Naive thymus-derived CD4-positive, alpha-beta T cell (primary cell): Measurements from ENCODE around the gene FRAT2. TPM values are rescaled to one million over a fixed set of nuclear protein-coding genes. Genes with fewer than 3 reads are reported as not detected.
A peak's percentile ranks its signal among the peaks of the same experiment; 100 is the strongest.

Source experiments
- ATAC-seq: fragments of 150-1000 bp; cut with Tn5 transposase; 2 replicates; pipeline ENCODE4 v1.10.0; 2021; ENCODE audit warnings: mild to moderate bottlenecking, moderate library complexity
- CTCF ChIA-PET: fragments of 350-600 bp; sonication (Branson Sonifier 250); formaldehyde crosslinking; loops from one replicate; lab custom pipeline; 2021; ENCODE audit warnings: antibody characterized with exemption; lab: Charles Lee
- POLR2A ChIA-PET: fragments of 350-600 bp; sonication (Branson Sonifier 250); formaldehyde crosslinking; loops from one replicate; lab custom pipeline; 2021; ENCODE audit warnings: antibody characterized with exemption, inconsistent platforms; lab: Charles Lee
- DNase-seq, 9 donors: peaks; one replicate each; pipeline versions ENCODE4 v3.0.0 to v3.0.0-alpha.2; 2020 to 2022; ENCODE audit warnings: mixed read lengths in 1 of 9
- H3K27ac ChIP-seq: one replicate; pipeline ENCODE4 v1.7.0; 2013; ENCODE audit warnings: mild to moderate bottlenecking, low read depth, low read length, moderate library complexity
- H3K27me3 ChIP-seq, 2 donors: one replicate each; pipeline ENCODE4 v1.7.0; 2013; ENCODE audit warnings: low read length in 2 of 2, mild to moderate bottlenecking in 2 of 2, moderate library complexity in 2 of 2; ENCODE audit not compliant: control insufficient read depth in 2 of 2, insufficient read depth in 2 of 2
- H3K36me3 ChIP-seq, 3 experiments: 1 replicate in 2 of 3; 2 replicates in 1 of 3; pipeline ENCODE4 v1.7.0; 2013; ENCODE audit warnings: low read length in 3 of 3, mild to moderate bottlenecking in 3 of 3, moderate library complexity in 1 of 3; ENCODE audit not compliant: insufficient read depth in 3 of 3, control insufficient read depth in 2 of 3
- H3K4me1 ChIP-seq, 2 donors: one replicate each; pipeline ENCODE4 v1.7.0; 2013; ENCODE audit warnings: low read length in 2 of 2, mild to moderate bottlenecking in 2 of 2, moderate library complexity in 1 of 2; ENCODE audit not compliant: control insufficient read depth in 2 of 2, insufficient read depth in 2 of 2
- H3K4me3 ChIP-seq: 2 replicates; pipeline ENCODE4 v1.7.0; 2013; ENCODE audit warnings: mild to moderate bottlenecking, low read length
- H3K9me3 ChIP-seq, 3 experiments: 1 replicate in 2 of 3; 2 replicates in 1 of 3; pipeline ENCODE4 v1.7.0; 2013; ENCODE audit warnings: low read length in 3 of 3; ENCODE audit not compliant: control insufficient read depth in 2 of 3
- H3K27ac Mint-ChIP-seq, 9 donors: one replicate each; pipeline ENCODE4 v1.8.0; 2020 to 2022; ENCODE audit warnings: mixed read lengths in 9 of 9, mild to moderate bottlenecking in 8 of 9, moderate library complexity in 5 of 9, inconsistent platforms in 2 of 9
- H3K27me3 Mint-ChIP-seq, 5 donors: one replicate each; pipeline ENCODE4 v1.8.0; 2021 to 2022; ENCODE audit warnings: mixed read lengths in 5 of 5, mild to moderate bottlenecking in 1 of 5
- H3K36me3 Mint-ChIP-seq, 5 donors: one replicate each; pipeline ENCODE4 v1.8.0; 2020 to 2022; ENCODE audit warnings: mixed read lengths in 5 of 5, mild to moderate bottlenecking in 3 of 5, inconsistent platforms in 1 of 5
- H3K4me1 Mint-ChIP-seq, 7 donors: one replicate each; pipeline ENCODE4 v1.8.0; 2020 to 2022; ENCODE audit warnings: mixed read lengths in 7 of 7, mild to moderate bottlenecking in 3 of 7, inconsistent platforms in 1 of 7
- H3K4me3 Mint-ChIP-seq, 10 donors: one replicate each; pipeline ENCODE4 v1.8.0; 2020 to 2022; ENCODE audit warnings: mild to moderate bottlenecking in 10 of 10, mixed read lengths in 10 of 10, moderate library complexity in 6 of 10, inconsistent platforms in 2 of 10
- H3K9me3 Mint-ChIP-seq, 11 donors: one replicate each; pipeline ENCODE4 v1.8.0; 2020 to 2022; ENCODE audit warnings: mixed read lengths in 11 of 11, mild to moderate bottlenecking in 4 of 11, inconsistent platforms in 1 of 11, moderate library complexity in 1 of 11
- intact Hi-C, 2 donors: fragments of 100-400 bp; cut with micrococcal nuclease; formaldehyde crosslinking; loops; one replicate each; pipeline ENCODE4 v1.15.1; 2023
- polyA plus RNA-seq, 2 donors: library from polyadenylated mRNA; unstranded; fragments of 300-500 nt; fragmentation: Illumina TruSeq; gene quantifications; one replicate each; pipeline ENCODE4 v1.2.3, GENCODE V29; 2021
- total RNA-seq, 6 experiments: library from RNA in 5 of 6; stranded (reverse) in 5 of 6; gene quantifications; 1 replicate in 5 of 6; 2 replicates in 1 of 6; pipeline ENCODE4 v1.2.3 and lab custom pipeline; 2021 to 2026

The FRAT2 gene
- total and polyA plus RNA-seq, 7 experiments from 2014 or later, result 9.3 to 39.7 (median 27.2) TPM

DNA sequence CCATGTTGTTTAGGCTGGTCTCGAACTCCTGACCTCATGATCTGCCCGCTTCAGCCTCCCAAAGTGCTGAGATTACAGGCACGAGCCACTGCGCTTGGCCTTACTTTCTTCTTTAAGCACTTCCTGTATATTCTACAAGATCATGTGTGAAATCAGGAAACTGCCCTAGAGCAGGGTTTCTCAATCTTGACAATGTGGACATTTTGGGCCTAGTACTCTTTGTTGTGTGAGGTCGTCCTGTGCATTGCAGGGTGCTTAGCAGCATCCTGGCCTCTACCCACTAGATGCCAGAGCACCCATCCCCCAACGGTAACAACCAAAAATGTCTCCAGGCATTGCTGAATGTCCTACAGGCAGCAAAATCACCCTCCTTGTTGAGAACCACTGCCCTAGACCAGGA, 41.9 kb upstream of the FRAT2 start:
- peaks cover 0 to 64% (median 6%) of the 10 kb centered on the region in 3 experiments for H3K36me3 ChIP-seq
- no peak overlapping the region for H3K4me3 ChIP-seq
- peaks cover 2 to 28% (median 20%) of the 10 kb centered on the region in 5 donors for H3K36me3 Mint-ChIP-seq
- H3K4me1 ChIP-seq, result no peaks in the 10 kb centered on the region
- ATAC-seq, result peak; percentile 40
- no peaks in the 10 kb centered on the region for H3K9me3 Mint-ChIP-seq
- H3K27me3 ChIP-seq, result no peaks in the 10 kb centered on the region
- intact Hi-C loops, result no loop called here
- POLR2A ChIA-PET, result no interaction called here
- H3K4me3 Mint-ChIP-seq, result no peak overlapping the region
- no peak overlapping the region for H3K27ac ChIP-seq
- DNase-seq, result no peak
- no peaks in the 10 kb centered on the region for H3K9me3 ChIP-seq
- CTCF ChIA-PET, result interaction anchor here (0.6 kb wide), 1 partner anchor 146 kb away, joined by 3 read pairs; no protein-coding TSS in a partner anchor
- no peaks in the 10 kb centered on the region for H3K27me3 Mint-ChIP-seq
- peak overlapping the region in 1 of 9 donors; percentile 38 for H3K27ac Mint-ChIP-seq
- peaks cover 0 to 4% (median 0%) of the 10 kb centered on the region in 7 donors for H3K4me1 Mint-ChIP-seq

DNA sequence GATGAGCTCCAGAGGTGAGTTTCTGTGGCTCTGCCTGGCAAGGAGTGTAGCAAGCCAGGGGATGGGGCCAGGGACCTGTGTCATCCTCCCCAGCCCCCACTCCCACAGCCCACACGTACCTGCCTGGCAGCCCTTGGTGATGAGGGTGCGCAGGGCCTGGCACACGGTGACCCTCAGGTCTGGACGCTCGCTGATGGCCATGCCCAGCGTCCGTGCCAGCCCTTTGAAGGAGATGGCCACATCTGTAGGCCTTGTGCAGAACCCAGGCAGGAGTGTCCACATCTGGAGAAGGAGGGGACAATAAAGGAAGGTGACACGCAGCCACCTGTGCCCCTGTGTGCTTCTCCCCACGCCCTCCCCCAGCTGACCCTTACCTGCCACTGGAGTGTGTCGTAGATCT, 38.9 kb upstream of the FRAT2 start:
- Histone ChIP-seq H3K4me1 (no peaks in the 10 kb centered on the region), H3K27ac (no peak overlapping the region), H3K27me3 (no peaks in the 10 kb centered on the region), H3K9me3 (no peaks in the 10 kb centered on the region), H3K36me3 (peaks cover 0 to 71% (median 6%) of the 10 kb centered on the region in 3 experiments), H3K4me3 (no peak overlapping the region)
- Mint-ChIP-seq H3K27me3 (no peaks in the 10 kb centered on the region), H3K4me1 (peaks cover 0 to 4% (median 0%) of the 10 kb centered on the region in 7 donors), H3K27ac (no peak overlapping the region), H3K36me3 (peaks cover 4 to 36% (median 19%) of the 10 kb centered on the region in 5 donors), H3K4me3 (no peak overlapping the region), H3K9me3 (no peaks in the 10 kb centered on the region)
- POLR2A ChIA-PET, result no interaction called here
- intact Hi-C loops, result no loop called here
- DNase-seq (no peak), ATAC-seq (no peak)
- CTCF ChIA-PET, result interaction anchor here (0.6 kb wide), 1 partner anchor 28 kb away, joined by 3 read pairs; the partner anchor contains the start of gene RRP12

DNA sequence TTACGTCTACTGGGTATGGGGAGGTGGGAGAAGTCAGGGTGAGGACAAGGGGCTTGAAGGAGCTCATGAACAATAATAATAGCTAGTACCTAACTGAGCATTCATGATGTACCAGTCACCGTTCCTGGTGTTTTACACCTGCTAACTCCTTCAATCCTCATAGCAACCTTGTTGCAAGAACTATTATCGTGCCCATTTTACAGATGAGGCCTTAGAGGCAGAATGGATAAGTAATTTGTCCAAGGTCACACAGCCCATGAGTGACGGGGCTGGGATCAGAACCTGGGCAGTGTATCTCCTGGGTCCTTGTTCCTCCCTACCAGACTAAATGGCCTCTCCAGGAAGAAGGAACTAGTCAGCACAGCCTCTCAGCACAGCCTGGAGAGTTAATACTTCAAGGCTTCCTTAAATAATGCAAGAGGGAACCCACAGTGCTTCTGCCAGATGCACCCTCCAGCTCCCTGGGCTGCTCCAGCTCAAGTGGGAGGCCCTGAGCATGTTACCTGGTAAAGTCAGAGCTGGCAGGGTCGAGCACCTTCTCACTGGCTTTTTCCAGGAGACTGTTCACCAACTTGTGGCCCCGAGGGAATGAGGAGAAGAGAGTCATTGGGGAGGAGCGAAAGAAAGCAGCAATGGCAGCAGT, 37.8 kb upstream of the FRAT2 start:
- H3K36me3 ChIP-seq, result peaks cover 0 to 70% (median 6%) of the 10 kb centered on the region in 3 experiments
- no peaks in the 10 kb centered on the region for H3K4me1 ChIP-seq
- ChIA-PET CTCF (no interaction called here), POLR2A (no interaction called here)
- Mint-ChIP-seq H3K4me3 (no peak overlapping the region), H3K4me1 (peaks cover 0 to 4% (median 0%) of the 10 kb centered on the region in 7 donors), H3K9me3 (no peaks in the 10 kb centered on the region), H3K27me3 (no peaks in the 10 kb centered on the region), H3K27ac (no peak overlapping the region), H3K36me3 (peaks cover 4 to 35% (median 13%) of the 10 kb centered on the region in 5 donors)
- H3K27ac ChIP-seq, result no peak overlapping the region
- H3K9me3 ChIP-seq, result no peaks in the 10 kb centered on the region
- DNase-seq, result no peak
- intact Hi-C loops, result no loop called here
- no peaks in the 10 kb centered on the region for H3K27me3 ChIP-seq
- no peak overlapping the region for H3K4me3 ChIP-seq
- ATAC-seq, result peak; percentile 18

DNA sequence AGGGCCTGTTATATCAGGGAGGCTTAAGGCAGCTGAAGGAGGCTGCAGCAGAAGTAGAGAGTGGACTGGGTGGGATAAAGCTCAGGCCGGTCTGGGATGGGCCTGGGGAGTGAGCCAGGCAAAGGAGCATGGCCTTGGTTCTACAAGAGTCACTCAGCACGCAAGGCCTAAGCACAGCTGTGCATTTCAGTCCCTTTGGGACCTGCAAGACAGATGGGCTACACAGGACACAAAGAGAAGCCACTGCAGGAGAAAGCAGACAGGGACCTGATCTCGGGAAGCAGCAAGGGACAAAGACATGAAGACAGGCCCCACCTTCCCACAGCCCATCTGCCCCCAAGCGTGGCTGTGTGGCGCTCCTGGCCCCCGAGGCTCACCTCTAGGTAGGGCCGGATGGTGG, 37.2 kb upstream of the FRAT2 start:
- intact Hi-C loops, result no loop called here
- H3K4me1 Mint-ChIP-seq, result peaks cover 0 to 4% (median 0%) of the 10 kb centered on the region in 7 donors
- no peak for ATAC-seq
- no peaks in the 10 kb centered on the region for H3K27me3 Mint-ChIP-seq
- H3K27ac ChIP-seq, result no peak overlapping the region
- POLR2A ChIA-PET, result interaction anchor here (0.6 to 0.7 kb wide), 2 partner anchors 12 to 20 kb away, joined by 3 read pairs; no protein-coding TSS in a partner anchor
- H3K9me3 Mint-ChIP-seq, result no peaks in the 10 kb centered on the region
- no peak for DNase-seq
- H3K36me3 Mint-ChIP-seq, result peaks cover 4 to 36% (median 13%) of the 10 kb centered on the region in 5 donors
- H3K9me3 ChIP-seq, result no peaks in the 10 kb centered on the region
- no peak overlapping the region for H3K4me3 Mint-ChIP-seq
- H3K36me3 ChIP-seq, result peaks cover 0 to 76% (median 6%) of the 10 kb centered on the region in 3 experiments
- H3K27ac Mint-ChIP-seq, result peak overlapping the region in 1 of 9 donors; percentile 31
- CTCF ChIA-PET, result interaction anchor here (0.7 kb wide), 1 partner anchor 12 kb away, joined by 3 read pairs; no protein-coding TSS in a partner anchor
- no peaks in the 10 kb centered on the region for H3K27me3 ChIP-seq
- no peak overlapping the region for H3K4me3 ChIP-seq
- H3K4me1 ChIP-seq, result no peaks in the 10 kb centered on the region

DNA sequence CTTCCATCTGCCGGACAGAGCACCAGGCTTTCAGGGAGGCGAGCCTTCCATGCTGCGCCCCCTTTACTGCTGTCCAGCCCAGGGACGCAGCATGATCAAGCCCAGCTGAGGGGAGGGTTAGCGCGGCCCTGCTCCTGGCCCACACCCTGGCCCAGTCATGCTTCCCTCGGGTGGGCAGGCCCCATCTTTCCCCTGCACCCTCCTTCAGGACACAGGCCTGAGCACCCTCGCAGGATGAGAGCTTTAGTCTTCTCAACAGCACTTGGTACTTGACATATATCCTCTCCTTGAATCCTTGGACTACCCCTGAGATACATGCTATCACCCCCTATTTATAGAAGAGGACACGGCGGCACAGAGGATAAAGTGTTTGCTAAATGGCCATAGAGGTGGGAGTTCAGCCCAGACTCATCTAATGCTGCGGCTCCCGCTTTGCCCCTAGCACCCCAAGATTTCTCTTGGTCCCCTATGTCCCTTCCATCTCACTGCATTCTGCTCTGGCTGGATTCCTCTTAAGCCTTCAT, 32.7 kb upstream of the FRAT2 start:
- peaks cover 4 to 27% (median 13%) of the 10 kb centered on the region in 5 donors for H3K36me3 Mint-ChIP-seq
- POLR2A ChIA-PET, result no interaction called here
- peaks cover 0 to 9% (median 0%) of the 10 kb centered on the region in 7 donors for H3K4me1 Mint-ChIP-seq
- CTCF ChIA-PET, result no interaction called here
- Histone ChIP-seq H3K27ac (no peak overlapping the region), H3K4me1 (no peaks in the 10 kb centered on the region), H3K4me3 (no peak overlapping the region), H3K36me3 (peaks cover 0 to 88% (median 0%) of the 10 kb centered on the region in 3 experiments), H3K9me3 (no peaks in the 10 kb centered on the region), H3K27me3 (no peaks in the 10 kb centered on the region)
- H3K27me3 Mint-ChIP-seq, result no peaks in the 10 kb centered on the region
- intact Hi-C loops, result no loop called here
- DNase-seq, result no peak
- no peak overlapping the region for H3K4me3 Mint-ChIP-seq
- peaks cover 0 to 1% (median 0%) of the 10 kb centered on the region in 11 donors for H3K9me3 Mint-ChIP-seq
- ATAC-seq, result no peak
- H3K27ac Mint-ChIP-seq, result no peak overlapping the region

DNA sequence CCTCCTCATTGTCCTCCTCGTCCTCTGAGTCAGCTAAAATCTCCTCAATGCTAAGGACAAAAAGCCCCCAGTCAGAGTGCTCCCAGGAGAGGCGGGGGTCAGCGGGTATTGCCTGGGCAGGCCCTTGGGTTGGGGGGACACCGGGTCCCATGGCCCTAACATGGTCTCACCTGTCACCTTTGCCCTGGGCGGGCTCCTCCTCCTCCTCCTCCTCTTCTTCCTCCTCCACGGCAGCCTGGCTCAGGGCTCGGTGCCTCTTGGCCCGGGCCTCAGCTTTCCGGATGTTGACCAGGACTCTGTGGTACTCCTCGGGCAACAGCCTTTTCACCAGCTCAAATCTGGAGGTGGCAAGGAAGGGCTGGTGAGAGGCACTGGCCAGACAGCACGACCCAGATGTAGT, 32.0 kb upstream of the FRAT2 start:
- peaks cover 0 to 84% (median 0%) of the 10 kb centered on the region in 3 experiments for H3K36me3 ChIP-seq
- H3K9me3 Mint-ChIP-seq, result peaks cover 0 to 1% (median 0%) of the 10 kb centered on the region in 11 donors
- H3K4me1 Mint-ChIP-seq, result peaks cover 0 to 9% (median 0%) of the 10 kb centered on the region in 7 donors
- DNase-seq (no peak), ATAC-seq (no peak)
- peaks cover 4 to 22% (median 7%) of the 10 kb centered on the region in 5 donors for H3K36me3 Mint-ChIP-seq
- no peaks in the 10 kb centered on the region for H3K27me3 ChIP-seq
- no peak overlapping the region for H3K4me3 ChIP-seq
- CTCF ChIA-PET, result no interaction called here
- peak overlapping the region in 2 of 9 donors; percentile 32 to 52 for H3K27ac Mint-ChIP-seq
- no peaks in the 10 kb centered on the region for H3K4me1 ChIP-seq
- no peak overlapping the region for H3K4me3 Mint-ChIP-seq
- H3K9me3 ChIP-seq, result no peaks in the 10 kb centered on the region
- intact Hi-C loops, result no loop called here
- H3K27ac ChIP-seq, result no peak overlapping the region
- POLR2A ChIA-PET, result no interaction called here
- no peaks in the 10 kb centered on the region for H3K27me3 Mint-ChIP-seq
